Loucy (cell line): ENCODE results near the gene ZDHHC8.

Experiments
- H2AFZ ChIP-seq: fragments of 200-600 bp; sonication (generic); 2 replicates; pipeline ENCODE4 v1.6.0; 2016; ENCODE audit warnings: antibody characterized with exemption, mild to moderate bottlenecking, low read length, moderate library complexity
- H3F3A ChIP-seq: fragments of 200-600 bp; 2 replicates; pipeline ENCODE4 v1.6.0; 2016; ENCODE audit warnings: antibody characterized with exemption, low read depth, mild to moderate bottlenecking
- H3K27me3 ChIP-seq: fragments of 200-600 bp; sonication (generic); 2 replicates; pipeline ENCODE4 v1.6.1; 2014; ENCODE audit warnings: low read length, mild to moderate bottlenecking; ENCODE audit not compliant: insufficient read depth, poor library complexity, severe bottlenecking
- H3K36me3 ChIP-seq: fragments of 200-600 bp; sonication (generic); 2 replicates; pipeline ENCODE4 v1.6.1; 2016; ENCODE audit warnings: low read length; ENCODE audit not compliant: insufficient read depth
- H3K4me1 ChIP-seq: fragments of 200-600 bp; sonication (generic); 2 replicates; pipeline ENCODE4 v1.5.1; 2014; ENCODE audit warnings: low read length, mild to moderate bottlenecking; ENCODE audit not compliant: insufficient read depth, poor library complexity, severe bottlenecking
- H3K4me2 ChIP-seq: fragments of 200-600 bp; sonication (generic); 2 replicates; pipeline ENCODE4 v1.6.0; 2014; ENCODE audit warnings: antibody characterized with exemption, low read length, low read depth, mild to moderate bottlenecking; ENCODE audit not compliant: poor library complexity, severe bottlenecking
- H3K4me3 ChIP-seq: fragments of 200-600 bp; sonication (generic); 2 replicates; pipeline ENCODE4 v1.5.1; 2014; ENCODE audit warnings: low read length, mild to moderate bottlenecking, mixed read lengths; ENCODE audit not compliant: poor library complexity, severe bottlenecking
- H3K79me2 ChIP-seq: fragments of 200-600 bp; sonication (generic); 2 replicates; pipeline ENCODE4 v1.6.1; 2014; ENCODE audit warnings: low read length; ENCODE audit not compliant: insufficient read depth
- H3K9ac ChIP-seq: fragments of 200-600 bp; sonication (generic); 2 replicates; pipeline ENCODE4 v1.6.0; 2014; ENCODE audit warnings: mild to moderate bottlenecking, low read depth, low read length, moderate library complexity; ENCODE audit not compliant: poor library complexity, severe bottlenecking
- H3K9me2 ChIP-seq: fragments of 200-600 bp; sonication (generic); replicated peaks from 2 replicates; pipeline ENCODE4 v1.6.1; 2016; ENCODE audit warnings: low read depth, low read length, mixed read lengths
- H3K9me3 ChIP-seq: fragments of 200-600 bp; sonication (generic); 2 replicates; pipeline ENCODE4 v1.6.1; 2014; ENCODE audit warnings: mild to moderate bottlenecking, antibody characterized with exemption, low read length, low read depth; ENCODE audit not compliant: insufficient read depth
- H4K20me1 ChIP-seq: fragments of 200-600 bp; sonication (generic); 2 replicates; pipeline ENCODE4 v1.6.0; 2014; ENCODE audit warnings: antibody characterized with exemption, low read length, mild to moderate bottlenecking; ENCODE audit not compliant: insufficient read depth, poor library complexity, severe bottlenecking
- CTCF ChIP-seq: fragments of 200-600 bp; sonication (generic); conservative IDR thresholded peaks from 2 replicates; pipeline ENCODE4 v1.5.1; 2014; ENCODE audit warnings: mild to moderate bottlenecking, antibody characterized with exemption, low read length
- EZH2phosphoT487 ChIP-seq: fragments of 200-600 bp; IDR thresholded peaks from 2 replicates; pipeline ENCODE4 v1.6.1; 2018; ENCODE audit warnings: antibody characterized with exemption, mild to moderate bottlenecking, moderate library complexity, borderline replicate concordance

Gene ZDHHC8

GRCh38 chr22:20099099-20099711 lies 32.4 kb upstream of the ZDHHC8 start:
- Histone ChIP-seq H4K20me1 (peaks cover 41% of the 10 kb centered on the region), H3K4me2 (no peak overlapping the region), H3K4me3 (no peak overlapping the region), H3K9me3 (no peaks in the 10 kb centered on the region), H3K4me1 (no peaks in the 10 kb centered on the region), H3K79me2 (peaks cover 61% of the 10 kb centered on the region), H3F3A (no peaks in the 10 kb centered on the region), H3K36me3 (peaks cover 87% of the 10 kb centered on the region), H3K9me2 (no peaks in the 10 kb centered on the region), H2AFZ (no peak overlapping the region), H3K27me3 (no peaks in the 10 kb centered on the region), H3K9ac (no peak overlapping the region)
- TF ChIP-seq EZH2phosphoT487 = no peak
- no peak for TF ChIP-seq CTCF

GRCh38 chr22:20101638-20102037 lies 30.0 kb upstream of the ZDHHC8 start:
- TF ChIP-seq CTCF = no peak
- no peak for TF ChIP-seq EZH2phosphoT487
- no peak overlapping the region for H3K4me2 ChIP-seq
- peaks cover 87% of the 10 kb centered on the region for H3K36me3 ChIP-seq
- H4K20me1 ChIP-seq = peaks cover 48% of the 10 kb centered on the region
- H3K4me3 ChIP-seq = no peak overlapping the region
- H3K9me2 ChIP-seq = no peaks in the 10 kb centered on the region
- H3K9me3 ChIP-seq = no peaks in the 10 kb centered on the region
- no peaks in the 10 kb centered on the region for H3F3A ChIP-seq
- no peak overlapping the region for H3K9ac ChIP-seq
- H2AFZ ChIP-seq = no peak overlapping the region
- H3K27me3 ChIP-seq = no peaks in the 10 kb centered on the region
- no peaks in the 10 kb centered on the region for H3K4me1 ChIP-seq
- peaks cover 69% of the 10 kb centered on the region for H3K79me2 ChIP-seq

- no peaks in the 10 kb centered on the region for H3F3A ChIP-seq
- TF ChIP-seq CTCF = no peak
- no peak for TF ChIP-seq EZH2phosphoT487
- no peak overlapping the region for H3K9ac ChIP-seq
- no peak overlapping the region for H3K4me3 ChIP-seq
- no peaks in the 10 kb centered on the region for H3K9me3 ChIP-seq
- H3K4me2 ChIP-seq = no peak overlapping the region
- H3K36me3 ChIP-seq = peaks cover 87% of the 10 kb centered on the region; the same call in 1 of the 2 replicates
- no peaks in the 10 kb centered on the region for H3K27me3 ChIP-seq
- H3K9me2 ChIP-seq = no peaks in the 10 kb centered on the region
- no peak overlapping the region for H2AFZ ChIP-seq
- no peaks in the 10 kb centered on the region for H3K4me1 ChIP-seq
- peaks cover 65% of the 10 kb centered on the region for H3K79me2 ChIP-seq
- H4K20me1 ChIP-seq = peaks cover 44% of the 10 kb centered on the region
Measured at GRCh38 chr22:20102203-20102780, 29.3 kb upstream of the ZDHHC8 start.
